ENCODE data around the gene GHRL. TPM values are rescaled to one million over a fixed set of nuclear protein-coding genes. Genes with fewer than 3 reads are reported as not detected.
"Not testable (repeated sequence)": the region's sequence is repeated elsewhere in the genome, so short reads cannot be mapped to it uniquely, and the experiment has no call there.

Gene GHRL
- total RNA-seq, 1 donor from 2014 or later: 45.8 TPM

DNA sequence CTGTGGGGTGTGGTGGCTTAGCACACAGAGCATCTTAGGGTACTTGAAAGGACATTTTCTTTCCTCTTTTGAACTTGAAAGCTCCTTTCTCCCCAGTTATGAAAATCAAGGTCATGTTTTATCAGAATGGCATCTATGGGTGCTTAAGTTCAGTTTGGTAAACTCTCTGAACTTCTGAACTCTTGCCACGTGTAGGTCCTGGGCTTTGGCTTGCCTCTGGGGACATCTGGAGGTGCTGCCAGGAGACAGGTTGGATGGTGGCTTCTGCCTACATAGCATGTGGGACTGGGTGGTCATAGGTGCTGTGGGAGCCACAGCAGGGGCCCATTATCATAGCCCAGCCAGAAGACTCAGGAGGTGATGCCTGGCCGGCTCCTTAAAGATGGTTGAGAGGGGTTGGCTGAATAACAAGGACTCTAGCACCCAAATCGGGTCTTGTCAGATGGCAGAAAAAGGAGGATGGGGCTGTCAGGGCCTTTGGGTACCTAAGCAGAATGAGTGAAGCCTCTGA, 15.6 kb downstream of the GHRL start:
- no peak for DNase-seq (ENCODE audit: low spot score, unreplicated experiment)
- H3K27ac Mint-ChIP-seq: no peak overlapping the region
- TF ChIP-seq, protein P1, sequence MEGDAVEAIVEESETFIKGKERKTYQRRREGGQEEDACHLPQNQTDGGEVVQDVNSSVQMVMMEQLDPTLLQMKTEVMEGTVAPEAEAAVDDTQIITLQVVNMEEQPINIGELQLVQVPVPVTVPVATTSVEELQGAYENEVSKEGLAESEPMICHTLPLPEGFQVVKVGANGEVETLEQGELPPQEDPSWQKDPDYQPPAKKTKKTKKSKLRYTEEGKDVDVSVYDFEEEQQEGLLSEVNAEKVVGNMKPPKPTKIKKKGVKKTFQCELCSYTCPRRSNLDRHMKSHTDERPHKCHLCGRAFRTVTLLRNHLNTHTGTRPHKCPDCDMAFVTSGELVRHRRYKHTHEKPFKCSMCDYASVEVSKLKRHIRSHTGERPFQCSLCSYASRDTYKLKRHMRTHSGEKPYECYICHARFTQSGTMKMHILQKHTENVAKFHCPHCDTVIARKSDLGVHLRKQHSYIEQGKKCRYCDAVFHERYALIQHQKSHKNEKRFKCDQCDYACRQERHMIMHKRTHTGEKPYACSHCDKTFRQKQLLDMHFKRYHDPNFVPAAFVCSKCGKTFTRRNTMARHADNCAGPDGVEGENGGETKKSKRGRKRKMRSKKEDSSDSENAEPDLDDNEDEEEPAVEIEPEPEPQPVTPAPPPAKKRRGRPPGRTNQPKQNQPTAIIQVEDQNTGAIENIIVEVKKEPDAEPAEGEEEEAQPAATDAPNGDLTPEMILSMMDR (IDR thresholded peaks at IDR 0.05; ENCODE audit: unreplicated experiment): no peak
- H3K36me3 Mint-ChIP-seq (ENCODE audit: insufficient read depth): peaks cover 15% of the 10 kb centered on the region
- no peaks in the 10 kb centered on the region for H3K27me3 Mint-ChIP-seq
- peaks cover 7% of the 10 kb centered on the region for H3K4me1 Mint-ChIP-seq (ENCODE audit: low read depth)
- H3K4me3 Mint-ChIP-seq (ENCODE audit: low read depth): no peak overlapping the region
- no peaks in the 10 kb centered on the region for H3K9me3 Mint-ChIP-seq (ENCODE audit: low read depth)

DNA sequence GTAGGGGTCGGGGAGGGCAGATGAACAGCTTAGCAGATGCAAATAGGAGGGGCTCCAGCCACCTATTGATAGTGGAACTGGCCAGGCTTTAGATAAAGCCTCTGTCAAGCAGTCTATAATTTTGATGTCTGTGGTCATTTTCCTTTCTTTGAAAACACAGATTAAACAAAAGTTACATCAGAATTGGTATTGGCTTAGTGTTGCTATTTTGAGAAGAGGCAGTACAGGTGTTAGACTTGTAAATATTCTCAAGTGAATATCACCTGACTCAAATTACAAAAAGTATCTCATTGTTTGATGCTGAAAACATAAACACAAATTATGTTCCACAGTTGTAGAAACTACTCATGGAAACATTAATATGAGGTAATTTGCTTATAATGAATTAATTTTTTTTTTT, 18.1 kb downstream of the GHRL start:
- no peak overlapping the region for H3K27ac Mint-ChIP-seq
- DNase-seq (ENCODE audit: low spot score, unreplicated experiment): no peak
- H3K9me3 Mint-ChIP-seq (ENCODE audit: low read depth): no peaks in the 10 kb centered on the region
- TF ChIP-seq, protein P1 (IDR thresholded peaks at IDR 0.05; ENCODE audit: unreplicated experiment): no peak
- peaks cover 18% of the 10 kb centered on the region for H3K36me3 Mint-ChIP-seq (ENCODE audit: insufficient read depth)
- H3K4me3 Mint-ChIP-seq (ENCODE audit: low read depth): no peak overlapping the region
- peaks cover 7% of the 10 kb centered on the region for H3K4me1 Mint-ChIP-seq (ENCODE audit: low read depth)
- H3K27me3 Mint-ChIP-seq: no peaks in the 10 kb centered on the region

DNA sequence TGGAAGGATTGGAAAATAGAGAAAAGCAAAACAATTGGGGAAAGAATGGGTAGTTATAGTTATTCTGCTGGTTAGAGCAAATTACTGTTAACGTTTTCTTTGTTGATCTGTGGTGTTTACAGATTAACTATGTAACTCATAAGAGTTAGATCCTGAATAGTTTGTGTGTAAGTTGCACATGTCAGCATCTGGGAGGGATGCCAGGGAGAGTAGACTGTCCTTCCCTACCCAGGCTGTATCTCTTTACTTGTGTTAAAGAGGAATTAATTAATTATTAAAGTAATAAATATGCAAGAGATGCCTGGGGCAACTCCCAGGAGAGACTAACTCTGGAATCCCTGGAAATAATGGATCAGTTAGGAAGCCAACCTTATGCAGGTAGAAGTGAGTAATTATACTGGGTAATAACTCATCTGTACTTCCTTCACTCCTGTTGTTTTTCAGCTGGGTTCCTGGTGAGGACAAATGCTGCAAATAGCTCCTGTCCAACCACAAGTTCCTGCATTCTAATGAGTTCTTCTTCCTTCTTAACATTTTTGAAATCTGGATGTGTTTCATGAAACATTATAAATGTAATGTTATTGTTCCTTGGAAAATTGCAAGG, 18.9 kb downstream of the GHRL start:
- H3K36me3 Mint-ChIP-seq (ENCODE audit: insufficient read depth): peaks cover 17% of the 10 kb centered on the region
- peaks cover 7% of the 10 kb centered on the region for H3K4me1 Mint-ChIP-seq (ENCODE audit: low read depth)
- H3K27me3 Mint-ChIP-seq: no peaks in the 10 kb centered on the region

DNA sequence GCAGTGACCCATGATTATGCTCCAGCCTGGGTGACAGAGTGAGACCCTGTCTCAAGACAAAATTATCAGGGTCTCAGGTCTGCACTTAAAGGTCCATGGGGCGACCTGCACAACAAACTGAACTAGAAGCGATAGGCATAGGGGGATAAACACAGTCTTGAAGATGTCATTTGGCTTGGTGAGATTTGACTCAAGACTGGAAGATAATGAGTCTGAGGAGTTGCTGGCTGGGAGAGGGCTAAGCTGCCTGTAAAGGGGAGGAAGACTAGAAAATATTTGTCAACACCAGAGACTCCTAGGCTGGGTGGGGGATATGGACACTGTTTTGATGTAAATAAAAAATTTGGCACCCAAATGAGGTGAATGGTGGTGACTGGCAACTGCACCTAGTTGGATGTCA, 19.8 kb downstream of the GHRL start:
- H3K36me3 Mint-ChIP-seq (ENCODE audit: insufficient read depth): peaks cover 16% of the 10 kb centered on the region
- no peak overlapping the region for H3K27ac Mint-ChIP-seq
- peaks cover 7% of the 10 kb centered on the region for H3K4me1 Mint-ChIP-seq (ENCODE audit: low read depth)
- no peak for DNase-seq (ENCODE audit: low spot score, unreplicated experiment)
- H3K4me3 Mint-ChIP-seq (ENCODE audit: low read depth): no peak overlapping the region
- H3K9me3 Mint-ChIP-seq (ENCODE audit: low read depth): no peaks in the 10 kb centered on the region
- no peaks in the 10 kb centered on the region for H3K27me3 Mint-ChIP-seq
- TF ChIP-seq, protein P1 (IDR thresholded peaks at IDR 0.05; ENCODE audit: unreplicated experiment): no peak

More for the DNA sequence above, 18.9 kb downstream of the GHRL start:
- Mint-ChIP-seq H3K4me3 (ENCODE audit: low read depth) (no peak overlapping the region), H3K27ac (no peak overlapping the region), H3K9me3 (ENCODE audit: low read depth) (no peaks in the 10 kb centered on the region)
- TF ChIP-seq, protein P1 (IDR thresholded peaks at IDR 0.05; ENCODE audit: unreplicated experiment): no peak
- no peak for DNase-seq (ENCODE audit: low spot score, unreplicated experiment)

DNA sequence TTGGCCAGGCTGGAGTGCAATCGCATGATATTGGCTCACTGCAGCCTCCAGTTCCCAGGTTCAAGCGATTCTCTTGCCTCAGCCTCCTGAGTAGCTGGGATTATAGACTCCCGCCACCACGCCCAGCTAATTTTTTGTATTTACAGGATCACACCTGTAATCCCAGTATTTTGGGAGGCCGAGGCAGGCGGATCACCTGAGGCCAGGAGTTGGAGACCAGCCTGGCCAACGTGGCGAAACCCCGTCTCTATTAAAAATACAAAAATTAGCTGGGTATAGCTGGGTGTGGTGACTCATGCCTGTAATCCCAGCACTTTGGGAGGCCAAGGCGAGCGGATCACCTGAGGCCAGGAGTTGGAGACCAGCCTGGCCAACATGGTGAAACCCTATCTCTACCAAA, 20.3 kb downstream of the GHRL start:
- not testable (repeated sequence) for DNase-seq (ENCODE audit: low spot score, unreplicated experiment); H3K27me3 Mint-ChIP-seq; H3K27ac Mint-ChIP-seq; H3K9me3 Mint-ChIP-seq (ENCODE audit: low read depth); H3K4me3 Mint-ChIP-seq (ENCODE audit: low read depth); H3K4me1 Mint-ChIP-seq (ENCODE audit: low read depth)
- H3K36me3 Mint-ChIP-seq (ENCODE audit: insufficient read depth): peaks cover 18% of the 10 kb centered on the region

DNA sequence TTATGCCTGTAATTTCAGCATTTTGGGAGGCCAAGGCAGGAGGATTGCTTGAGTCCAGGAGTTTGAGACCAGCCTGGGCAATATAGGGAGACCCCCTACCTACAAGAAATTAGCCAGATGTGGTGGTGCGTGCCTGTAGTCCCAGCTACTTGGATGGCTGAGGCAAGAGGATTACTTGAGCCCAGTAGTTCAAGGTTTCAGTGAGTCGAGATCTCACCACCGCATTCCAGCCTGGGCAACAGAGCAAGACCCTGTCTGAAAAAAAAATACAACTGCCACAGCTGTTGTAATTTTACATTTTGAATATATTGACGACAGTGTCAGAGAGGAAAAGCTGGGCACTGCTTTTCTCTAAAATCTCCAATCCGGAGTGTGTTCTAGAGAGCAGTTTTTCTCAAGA, 23.3 kb downstream of the GHRL start:
- Mint-ChIP-seq H3K4me3 (ENCODE audit: low read depth) (no peak overlapping the region), H3K36me3 (ENCODE audit: insufficient read depth) (peaks cover 18% of the 10 kb centered on the region), H3K9me3 (ENCODE audit: low read depth) (no peaks in the 10 kb centered on the region), H3K4me1 (ENCODE audit: low read depth) (peaks cover 6% of the 10 kb centered on the region), H3K27ac (no peak overlapping the region), H3K27me3 (no peaks in the 10 kb centered on the region)
- no peak for DNase-seq (ENCODE audit: low spot score, unreplicated experiment)
- TF ChIP-seq, protein P1 (IDR thresholded peaks at IDR 0.05; ENCODE audit: unreplicated experiment): no peak

Data from progenitor cell of endocrine pancreas (in vitro differentiated cells).